Panc1 (cell line): ENCODE measurements around the gene DOCK4.

Source experiments
- CTCF ChIP-seq: fragments of 450-650 bp; IDR thresholded peaks from 2 replicates; pipeline ENCODE4 v1.5.1; 2017; ENCODE audit warnings: mild to moderate bottlenecking
- POLR2AphosphoS5 ChIP-seq: IDR thresholded peaks from 2 replicates; pipeline ENCODE4 v1.6.1; 2012; ENCODE audit warnings: mild to moderate bottlenecking, low read depth, low read length, moderate library complexity
- REST ChIP-seq, 2 experiments: IDR thresholded peaks; 2 replicates each; pipeline ENCODE4 v1.6.1; 2011 to 2012; ENCODE audit warnings: low read depth in 2 of 2, control low read depth in 1 of 2, low read length in 1 of 2, mild to moderate bottlenecking in 1 of 2, moderate library complexity in 1 of 2; ENCODE audit not compliant: insufficient read depth in 1 of 2
- SIN3A ChIP-seq: IDR thresholded peaks from 2 replicates; pipeline ENCODE4 v1.6.1; 2012; ENCODE audit warnings: low read depth, mild to moderate bottlenecking, low read length, moderate library complexity, borderline replicate concordance; ENCODE audit not compliant: insufficient read depth
- TCF7L2 ChIP-seq: IDR thresholded peaks from 2 replicates; pipeline ENCODE4 v1.6.1; 2011; ENCODE audit warnings: mild to moderate bottlenecking, low read depth, low read length, inconsistent platforms

- no peak for TF ChIP-seq POLR2AphosphoS5
- no peak for TF ChIP-seq CTCF
- TF ChIP-seq REST (IDR thresholded peaks at IDR 0.05; ENCODE audit: insufficient read depth in 1 of 2, low read depth in 2 of 2, low read length in 1 of 2), result no peak
- no peak for TF ChIP-seq SIN3A
- no peak for TF ChIP-seq TCF7L2
Observed at GRCh38 chr7:111911166-111911961, 294.8 kb downstream of the DOCK4 start.
